PC-3 (cell line): ENCODE results near the gene SHOC1.

Source experiments
- CTCF ChIP-seq: fragments of 300-600 bp; sonication (generic); conservative IDR thresholded peaks from 2 replicates; pipeline ENCODE4 v1.5.1; 2017; ENCODE audit warnings: antibody characterized with exemption, low read depth, mild to moderate bottlenecking, low read length
- EZH2 ChIP-seq: fragments of 300-600 bp; sonication (generic); IDR thresholded peaks from one replicate; pipeline ENCODE4 v1.6.1; 2017; ENCODE audit warnings: antibody characterized with exemption, mild to moderate bottlenecking, low read length; ENCODE audit not compliant: unreplicated experiment
- EZH2phosphoT487 ChIP-seq: fragments of 300-600 bp; sonication (generic); IDR thresholded peaks from 2 replicates; pipeline ENCODE4 v1.6.1; 2018; ENCODE audit warnings: mild to moderate bottlenecking, antibody characterized with exemption, low read length, borderline replicate concordance

GRCh38 chr9:111798786-111799185 lies 4.0 kb upstream of the SHOC1 start:
- TF ChIP-seq CTCF (no peak), EZH2 (no peak), EZH2phosphoT487 (no peak)
